HepG2 (cell line): ENCODE results near the gene CELSR2. TPM values are rescaled to one million over a fixed set of nuclear protein-coding genes. Genes with fewer than 3 reads are reported as not detected.

ENCODE experiments used
- BHLHE40 ChIP-seq: IDR thresholded peaks from 2 replicates; pipeline ENCODE4 v1.6.1; 2011; ENCODE audit warnings: low read length, improper control_type of control experiment
- DRAP1 ChIP-seq: IDR thresholded peaks from 2 replicates; pipeline ENCODE4 v1.6.1; 2016; ENCODE audit warnings: missing genetic modification reagents, missing compliant biosample characterization
- FOSL2 ChIP-seq: sonication (generic); formaldehyde crosslinking; IDR thresholded peaks from 2 replicates; pipeline ENCODE4 v1.4.0; 2020; ENCODE audit warnings: missing genetic modification reagents
- HIC2 ChIP-seq: sonication (generic); formaldehyde crosslinking; IDR thresholded peaks from 2 replicates; pipeline ENCODE4 v1.9.0; 2022; ENCODE audit warnings: low read depth, missing genetic modification reagents
- ISL2 ChIP-seq: sonication (generic); formaldehyde crosslinking; IDR thresholded peaks from 2 replicates; pipeline ENCODE4 v1.5.0; 2020; ENCODE audit warnings: missing genetic modification reagents
- PLSCR1 ChIP-seq: sonication (generic); formaldehyde crosslinking; IDR thresholded peaks from 2 replicates; pipeline ENCODE4 v1.5.0; 2020; ENCODE audit warnings: missing genetic modification reagents, mild to moderate bottlenecking, borderline replicate concordance
- RORA ChIP-seq: sonication (generic); formaldehyde crosslinking; IDR thresholded peaks from 2 replicates; pipeline ENCODE4 v1.5.0; 2020; ENCODE audit warnings: mild to moderate bottlenecking, missing genetic modification reagents, moderate library complexity
- SAP130 ChIP-seq: IDR thresholded peaks from 2 replicates; pipeline ENCODE4 v1.6.1; 2016; ENCODE audit warnings: low read depth
- SMAD3 ChIP-seq: sonication (generic); formaldehyde crosslinking; IDR thresholded peaks from 2 replicates; pipeline ENCODE4 v1.4.0; 2020; ENCODE audit warnings: missing genetic modification reagents
- SOX6 ChIP-seq, 2 experiments: fragments of 450-650 bp in 1 of 2; sonication (generic) in 1 of 2; formaldehyde crosslinking in 1 of 2; IDR thresholded peaks; 2 replicates each; pipeline versions ENCODE4 v1.4.0 to v1.6.1; 2017 to 2020; ENCODE audit warnings: antibody characterized with exemption in 1 of 2, mild to moderate bottlenecking in 1 of 2, missing genetic modification reagents in 1 of 2
- SRF ChIP-seq: IDR thresholded peaks from 2 replicates; pipeline ENCODE4 v1.6.1; 2011; ENCODE audit warnings: mild to moderate bottlenecking, low read depth, low read length, moderate library complexity
- TMF1 ChIP-seq: sonication (generic); formaldehyde crosslinking; IDR thresholded peaks from 2 replicates; pipeline ENCODE4 v1.8.1; 2022; ENCODE audit warnings: low read depth, missing genetic modification reagents
- TOPORS ChIP-seq: sonication (generic); formaldehyde crosslinking; IDR thresholded peaks from 2 replicates; pipeline ENCODE4 v1.8.0; 2023; ENCODE audit warnings: mild to moderate bottlenecking, missing genetic modification reagents
- ZFX ChIP-seq: sonication (generic); formaldehyde crosslinking; IDR thresholded peaks from 2 replicates; pipeline ENCODE4 v1.4.0; 2020; ENCODE audit warnings: mild to moderate bottlenecking, low read depth, missing genetic modification reagents, moderate library complexity
- ZNF17 ChIP-seq: sonication (generic); formaldehyde crosslinking; IDR thresholded peaks from 2 replicates; pipeline ENCODE4 v1.5.0; 2020; ENCODE audit warnings: mild to moderate bottlenecking, missing genetic modification reagents
- ZNF446 ChIP-seq: sonication (generic); formaldehyde crosslinking; IDR thresholded peaks from 2 replicates; pipeline ENCODE4 v1.5.0; 2020; ENCODE audit warnings: mild to moderate bottlenecking, missing genetic modification reagents
- ZNF512B ChIP-seq: sonication (generic); formaldehyde crosslinking; IDR thresholded peaks from 2 replicates; pipeline ENCODE4 v1.5.1; 2020; ENCODE audit warnings: missing genetic modification reagents, mild to moderate bottlenecking, borderline replicate concordance
- ZNF530 ChIP-seq: sonication (generic); formaldehyde crosslinking; IDR thresholded peaks from 2 replicates; pipeline ENCODE4 v1.5.0; 2020; ENCODE audit warnings: low read depth, mild to moderate bottlenecking, missing genetic modification reagents
- ZSCAN31 ChIP-seq: sonication (generic); formaldehyde crosslinking; IDR thresholded peaks from 2 replicates; pipeline ENCODE4 v1.5.0; 2020; ENCODE audit warnings: low read depth, mild to moderate bottlenecking, missing genetic modification reagents
- polyA plus RNA-seq, 8 experiments: library from polyadenylated mRNA; depleted of rRNA in 3 of 8; stranded (reverse) in 7 of 8; unstranded in 1 of 8; fragments of >200 nt; fragmentation: Illumina TruSeq in 4 of 8; extraction: Trizol in 4 of 8; gene quantifications; 2 replicates each; pipeline versions ENCODE4 v1.2.1 to v1.2.3, GENCODE V29; 2011 to 2016; ENCODE audit warnings: low read depth in 4 of 8, missing spikeins in 1 of 8, mixed read lengths in 1 of 8; ENCODE audit not compliant: insufficient read depth in 1 of 8
- total RNA-seq, 5 experiments: library from RNA; depleted of rRNA; stranded (reverse); fragments of >200 nt; fragmentation: Illumina TruSeq; extraction: Trizol; gene quantifications; 2 replicates each; pipeline ENCODE4 v1.2.3, GENCODE V29; 2016; ENCODE audit warnings: low read depth in 1 of 5

The CELSR2 gene
- total and polyA plus RNA-seq, 2 of the 13 experiments (the other 11 are each of a cell fraction or from before 2014, with no cell fraction given), result 4.0 to 6.6 TPM

GRCh38 chr1:109277434-109278204 lies 28.3 kb downstream of the CELSR2 start (continued):
- TF ChIP-seq DRAP1 (CRISPR knock-in tag) (peak; percentile 36; the same call in 1 of the 2 replicates), ZNF512B (CRISPR knock-in tag) (peak; percentile 79; the same call in 1 of the 2 replicates), ZNF446 (CRISPR knock-in tag) (no peak), BHLHE40 (no peak), ZSCAN31 (peak; percentile 69), TMF1 (CRISPR knock-in tag) (no peak), PLSCR1 (CRISPR knock-in tag) (no peak), SRF (no peak), HIC2 (CRISPR knock-in tag) (peak; percentile 59; the same call in 1 of the 2 replicates), TOPORS (0 out of 2 replicates have a peak, but pooled peaks have one; percentile 55), ZNF530 (no peak), SMAD3 (CRISPR knock-in tag) (0 out of 2 replicates have a peak, but pooled peaks have one; percentile 79), SOX6 (IDR thresholded peaks at IDR 0.05) (no peak), SOX6 (CRISPR knock-in tag; IDR thresholded peaks at IDR 0.05) (peak; percentile 83), SAP130 (peak; percentile 74), ISL2 (CRISPR knock-in tag) (peak; percentile 59; the same call in 1 of the 2 replicates), ZFX (CRISPR knock-in tag) (peak; percentile 57), FOSL2 (CRISPR knock-in tag) (peak; percentile 54; the same call in 1 of the 2 replicates), ZNF17 (CRISPR knock-in tag) (no peak), RORA (CRISPR knock-in tag) (no peak)
